ENCODE results near the gene PIGS. TPM values are rescaled to one million over a fixed set of nuclear protein-coding genes. Genes with fewer than 3 reads are reported as not detected.

PIGS gene
- total and polyA plus RNA-seq, 2 of the 13 experiments (the other 11 are each of a cell fraction or from before 2014, with no cell fraction given), result 31.7 to 42.6 TPM

DNA sequence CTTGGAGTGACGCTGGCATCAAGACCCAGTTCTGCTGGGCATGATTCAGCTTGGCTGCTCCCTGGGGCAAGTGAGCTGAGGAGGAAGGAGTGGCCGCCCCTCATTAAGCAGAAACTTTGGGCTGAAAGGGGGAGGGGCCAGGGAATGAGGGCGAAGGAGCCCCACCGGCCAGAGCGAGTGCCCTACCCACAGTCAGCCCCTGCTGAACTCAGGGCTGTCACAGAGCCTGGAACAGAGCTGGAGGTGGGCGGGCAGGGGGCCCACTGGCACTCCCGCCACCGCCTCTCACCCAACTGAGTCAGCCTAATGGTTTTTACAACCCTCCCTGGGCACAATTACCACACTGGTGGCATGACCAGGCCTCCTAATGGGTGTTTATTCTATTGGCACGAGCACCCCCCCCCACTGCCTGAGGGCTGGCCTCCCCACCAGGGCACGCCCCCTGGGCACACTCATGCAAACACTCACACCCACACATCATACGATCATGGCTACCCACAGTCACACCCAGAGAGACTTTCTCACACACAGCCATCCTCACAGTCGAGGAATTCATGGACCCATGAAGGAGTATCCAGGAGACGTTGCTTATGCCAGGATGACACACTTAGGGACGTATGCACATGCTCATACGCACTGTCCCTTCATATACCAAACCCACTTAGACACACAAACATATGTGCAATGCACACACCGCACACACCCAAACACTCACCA, 38.1 kb downstream of the PIGS start:
- DNase-seq (ENCODE audit: low spot score), result no peak
- ChIA-PET POLR2A (no interaction called here), CTCF (ENCODE audit: low intra/inter-chr PET ratio, low total read pairs) (no interaction called here)
- no peak for ATAC-seq
- Histone ChIP-seq H3K79me2 (ENCODE audit: insufficient read depth, low read length) (no peaks in the 10 kb centered on the region), H3K36me3 (replicated peaks in 1 of 2; ENCODE audit: control insufficient read depth in 1 of 2, insufficient read depth in 2 of 2, low read length in 2 of 2) (no peaks in the 10 kb centered on the region), H4K20me1 (ENCODE audit: insufficient read depth, low read length) (no peaks in the 10 kb centered on the region), H3K4me3 (replicated peaks in 1 of 3; ENCODE audit: insufficient read depth in 1 of 3, low read depth in 2 of 3, low read length in 3 of 3) (no peak overlapping the region), H3K4me1 (ENCODE audit: insufficient read depth, low read length) (peaks cover 6% of the 10 kb centered on the region), H3K9me3 (ENCODE audit: low read length) (no peaks in the 10 kb centered on the region), H3K27me3 (ENCODE audit: control insufficient read depth in 1 of 2, insufficient read depth in 2 of 2, low read length in 2 of 2) (peaks cover 10 to 43% of the 10 kb centered on the region in 2 experiments; a peak in 4 of 5 replicates), H3K9ac (ENCODE audit: insufficient read depth, low read depth, low read length) (no peak overlapping the region), H2AFZ (ENCODE audit: low read length) (no peak overlapping the region), H3K27ac (ENCODE audit: extremely low read length, insufficient read depth, low read length) (no peak overlapping the region), H3K4me2 (ENCODE audit: low read depth, low read length) (no peak overlapping the region)
- TF ChIP-seq ZNF891 (CRISPR knock-in tag; IDR thresholded peaks at IDR 0.05), result no peak
- TF ChIP-seq SP1 (IDR thresholded peaks at IDR 0.05), result no peak
- no peak for TF ChIP-seq SP1 (CRISPR knock-in tag; IDR thresholded peaks at IDR 0.05)
- no peak for TF ChIP-seq RFX5 (IDR thresholded peaks at IDR 0.05; ENCODE audit: low read depth, low read length)
- TF ChIP-seq ZNF709 (CRISPR knock-in tag; IDR thresholded peaks at IDR 0.05), result no peak
- no TSS peak for BruUV-seq (replicated peaks)
- 35% methylated on average over 9 of the region's 16 CpGs for WGBS (ENCODE audit: low lambda C conversion rate)
- no peak for FAIRE-seq
- in situ Hi-C loops (cut with HindIII; ENCODE audit: extremely low pct_ligation_motif_present, low pct_unique_long_range_greater_than_20kb) (loop anchor here (5.0 kb wide), 1 partner anchor 36 kb away; no protein-coding TSS in a partner anchor), intact Hi-C loops (cut with micrococcal nuclease; ENCODE audit: unreplicated experiment) (no loop called here)

DNA sequence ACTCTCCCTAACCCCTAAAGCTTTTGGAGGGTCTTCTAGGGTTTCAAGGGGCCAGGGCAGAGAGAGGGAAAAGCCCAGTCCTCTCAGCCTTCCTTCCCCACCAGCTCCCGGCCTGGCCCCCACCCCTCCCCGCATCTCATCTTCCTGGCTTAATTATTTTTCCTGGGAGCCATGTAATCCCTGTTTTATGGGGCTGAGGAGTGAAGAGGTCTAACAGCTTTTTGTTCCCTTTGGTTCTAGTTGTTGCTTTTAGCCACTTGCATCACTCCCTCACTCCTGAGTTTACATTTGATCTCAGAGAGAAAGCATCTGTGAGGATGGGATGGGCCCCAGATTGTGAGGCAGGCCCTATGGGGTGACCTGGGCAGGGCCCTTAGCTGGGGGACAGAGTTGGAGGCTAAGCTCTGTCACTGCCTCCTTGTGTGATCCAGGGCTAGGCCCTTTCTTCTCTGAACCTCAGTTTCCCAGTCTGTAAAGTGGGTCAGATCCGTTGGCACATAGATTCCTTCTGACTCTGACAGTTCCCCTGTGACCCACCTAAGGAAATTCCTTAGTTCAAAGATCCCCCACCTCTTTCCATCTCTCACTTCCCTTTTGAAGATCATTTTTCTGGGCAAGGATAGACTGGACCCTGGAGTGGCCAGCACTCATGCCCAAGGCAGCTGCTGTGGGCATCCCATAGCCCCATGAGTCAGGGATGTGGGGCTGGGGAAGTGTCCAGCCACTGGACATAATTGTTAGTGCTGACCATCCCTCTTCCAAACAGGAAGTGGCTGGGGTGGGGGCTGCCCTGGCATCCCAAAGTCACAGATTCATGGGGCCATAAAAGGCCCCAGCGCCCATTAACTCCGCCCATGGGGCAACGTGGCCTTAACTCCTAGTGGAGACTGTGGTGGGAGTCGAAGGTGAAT, 39.0 kb downstream of the PIGS start:
- no peak for FAIRE-seq
- TF ChIP-seq ZNF629 (CRISPR knock-in tag; conservative IDR thresholded peaks at IDR 0.05) (peak; percentile 65), TCF7 (IDR thresholded peaks at IDR 0.05; ENCODE audit: low read depth) (no peak), TGIF2 (CRISPR knock-in tag; IDR thresholded peaks at IDR 0.05) (no peak)
- TF ChIP-seq, protein P1, sequence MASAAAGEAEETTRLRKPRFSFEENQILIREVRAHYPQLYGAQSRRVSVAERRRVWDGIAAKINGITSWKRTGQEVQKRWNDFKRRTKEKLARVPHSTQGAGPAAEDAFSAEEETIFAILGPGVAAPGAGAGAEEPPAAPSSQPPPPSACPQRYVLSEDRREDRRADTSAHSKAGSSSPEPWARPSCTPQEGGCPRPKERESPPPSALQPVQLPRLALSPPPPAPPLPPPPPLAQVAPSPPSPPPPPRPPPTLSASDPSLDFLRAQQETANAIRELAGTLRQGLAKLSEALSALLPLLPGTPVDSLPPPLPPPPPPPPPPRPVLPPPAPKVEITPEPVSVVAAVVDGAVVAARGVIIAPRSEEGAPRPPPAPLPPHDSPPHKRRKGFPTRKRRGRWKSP (CRISPR knock-in tag; IDR thresholded peaks at IDR 0.05), result no peak
- H3K4me2 ChIP-seq (ENCODE audit: low read depth, low read length), result no peak overlapping the region
- 28% methylated on average over 6 of the region's 7 CpGs for WGBS (ENCODE audit: low lambda C conversion rate)
- intact Hi-C loops (cut with micrococcal nuclease; ENCODE audit: unreplicated experiment) (no loop called here), in situ Hi-C loops (cut with HindIII; ENCODE audit: extremely low pct_ligation_motif_present, low pct_unique_long_range_greater_than_20kb) (loop anchor here (5.0 kb wide), 1 partner anchor 35 kb away; no protein-coding TSS in a partner anchor)
- CTCF ChIA-PET (ENCODE audit: low intra/inter-chr PET ratio, low total read pairs), result no interaction called here
- H3K27ac ChIP-seq (ENCODE audit: extremely low read length, insufficient read depth, low read length), result no peak overlapping the region
- BruUV-seq (replicated peaks), result no TSS peak
- H4K20me1 ChIP-seq (ENCODE audit: insufficient read depth, low read length), result no peaks in the 10 kb centered on the region
- peaks cover 9 to 40% of the 10 kb centered on the region in 2 experiments; a peak in 4 of 5 replicates for H3K27me3 ChIP-seq (ENCODE audit: control insufficient read depth in 1 of 2, insufficient read depth in 2 of 2, low read length in 2 of 2)
- no peak for DNase-seq (ENCODE audit: low spot score)
- no peak overlapping the region for H2AFZ ChIP-seq (ENCODE audit: low read length)
- ATAC-seq, result no peak
- H3K4me3 ChIP-seq (replicated peaks in 1 of 3; ENCODE audit: insufficient read depth in 1 of 3, low read depth in 2 of 3, low read length in 3 of 3), result no peak overlapping the region
- H3K4me1 ChIP-seq (ENCODE audit: insufficient read depth, low read length), result peaks cover 8% of the 10 kb centered on the region
- no peaks in the 10 kb centered on the region for H3K9me3 ChIP-seq (ENCODE audit: low read length)
- no peaks in the 10 kb centered on the region for H3K79me2 ChIP-seq (ENCODE audit: insufficient read depth, low read length)
- H3K9ac ChIP-seq (ENCODE audit: insufficient read depth, low read depth, low read length), result no peak overlapping the region
- POLR2A ChIA-PET, result no interaction called here
- H3K36me3 ChIP-seq (replicated peaks in 1 of 2; ENCODE audit: control insufficient read depth in 1 of 2, insufficient read depth in 2 of 2, low read length in 2 of 2), result no peaks in the 10 kb centered on the region
